Stomach (tissue), 4 donors: ENCODE data around the gene GTF2IRD1.

ENCODE experiments used
- CTCF ChIP-seq, 7 experiments: fragments of 450-650 bp in 4 of 7; fragments of 200-600 bp in 3 of 7; sonication (generic) in 3 of 7; IDR thresholded peaks; one replicate each; pipeline ENCODE4 v1.5.1; 2016 to 2019; ENCODE audit warnings: antibody characterized with exemption in 7 of 7, control low read depth in 2 of 7, mild to moderate bottlenecking in 1 of 7
- POLR2A ChIP-seq, 4 donors: fragments of 450-650 bp; IDR thresholded peaks; one replicate each; pipeline ENCODE4 v1.6.1; 2016; ENCODE audit warnings: antibody characterized with exemption in 4 of 4, control low read depth in 2 of 4, mild to moderate bottlenecking in 1 of 4, moderate library complexity in 1 of 4
- POLR2AphosphoS5 ChIP-seq, 3 donors: sonication (generic); formaldehyde crosslinking; IDR thresholded peaks; one replicate each; pipeline ENCODE4 v1.6.1; 2016; ENCODE audit warnings: antibody characterized with exemption in 3 of 3

- no peak for TF ChIP-seq CTCF (IDR thresholded peaks at IDR 0.05)
- no peak for TF ChIP-seq POLR2AphosphoS5 (IDR thresholded peaks at IDR 0.05)
- no peak for TF ChIP-seq POLR2A (IDR thresholded peaks at IDR 0.05)
Measured at GRCh38 chr7:74418538-74418937, 35.2 kb upstream of the GTF2IRD1 start.
